ACHN (cell line): ENCODE data around the gene POMZP3.
A peak's percentile ranks its signal among the peaks of the same experiment; 100 is the strongest.
"Not testable (repeated sequence)": the region's sequence is repeated elsewhere in the genome, so short reads cannot be mapped to it uniquely, and the experiment has no call there.

Source experiments
- DNase-seq: peaks from one replicate; pipeline ENCODE4 v3.0.0-alpha.2; 2015
- in situ Hi-C: cut with HindIII; loops from 2 replicates; pipeline ENCODE4 v1.10.0; 2017; ENCODE audit warnings: low sequenced_read_pairs, low pct_ligation_motif_present, low pct_unique_long_range_greater_than_20kb

The POMZP3 gene

GRCh38 chr7:76626989-76627642, at the start of gene POMZP3:
TSS of gene POMZP3 (minus strand) at chr7:76627279. CDS start at chr7:76626064, 1,215 bp downstream.
- peak; percentile 42 for DNase-seq
- in situ Hi-C loops, result not testable (repeated sequence)

DNA sequence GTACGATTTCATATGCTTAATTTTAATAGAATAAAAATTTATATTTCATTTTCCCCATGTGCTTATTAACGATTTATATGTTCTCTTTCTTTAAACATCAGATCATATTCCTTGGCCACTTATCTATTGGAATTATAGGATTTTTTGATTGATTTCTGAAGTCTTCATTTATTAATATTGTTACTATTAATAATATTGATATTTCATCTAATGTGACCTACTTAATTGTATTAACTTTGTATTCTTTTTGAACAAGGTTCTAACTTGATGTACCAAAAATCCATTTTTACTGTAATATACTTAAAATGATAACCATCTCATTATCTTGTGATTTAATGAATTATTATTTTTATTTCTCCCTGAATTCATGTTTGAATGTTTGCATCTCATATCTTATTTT, 48.7 kb upstream of the POMZP3 start:
- in situ Hi-C loops, DNase-seq: not testable (repeated sequence)

GRCh38 chr7:76673346-76673745, 46.3 kb upstream of the POMZP3 start:
- in situ Hi-C loops, DNase-seq: not testable (repeated sequence)

DNA sequence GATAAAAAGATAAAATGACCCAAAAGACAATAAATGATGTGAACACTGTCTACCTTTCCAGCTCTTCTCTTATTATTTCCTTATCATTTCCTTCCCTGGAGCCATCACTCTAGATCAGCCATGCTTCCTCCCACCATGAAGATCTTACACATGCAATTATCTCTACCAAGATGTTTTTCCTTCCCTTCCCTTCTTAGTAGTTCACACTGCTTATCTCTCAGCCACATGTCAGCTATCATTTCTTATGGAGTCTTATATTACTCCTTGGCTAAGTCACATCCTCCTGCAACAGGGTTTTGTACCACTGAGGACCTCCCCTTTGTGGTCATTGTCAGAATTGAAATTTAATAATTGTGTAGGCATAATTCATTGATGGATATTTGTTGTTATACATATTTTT, 32.1 kb upstream of the POMZP3 start:
- DNase-seq, in situ Hi-C loops: not testable (repeated sequence)

GRCh38 chr7:76656425-76656824, 29.3 kb upstream of the POMZP3 start:
- in situ Hi-C loops, result not testable (repeated sequence)
- peak; percentile 18 for DNase-seq

DNA sequence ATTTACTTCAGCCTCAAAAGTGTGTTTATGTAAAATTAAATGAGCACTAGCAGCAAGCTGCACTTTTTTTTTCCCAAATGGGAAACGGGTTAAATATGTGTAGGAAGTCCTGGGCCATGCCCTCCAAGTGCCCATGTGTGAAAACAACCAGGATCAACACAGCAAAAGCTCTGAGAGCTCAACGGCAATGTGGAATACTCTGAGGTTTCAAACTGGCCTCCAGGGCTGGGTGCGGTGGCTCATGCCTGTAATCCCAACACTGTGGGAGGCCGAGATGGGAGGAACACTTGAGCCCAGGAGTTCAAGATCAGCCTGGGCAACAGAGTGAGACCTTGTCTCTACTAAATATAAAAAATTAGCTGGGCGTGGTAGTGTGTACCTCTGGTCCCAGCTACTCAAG, 15.5 kb upstream of the POMZP3 start:
- in situ Hi-C loops, result not testable (repeated sequence)

GRCh38 chr7:76637061-76637691, 10.1 kb upstream of the POMZP3 start:
- DNase-seq, in situ Hi-C loops: not testable (repeated sequence)

More for the DNA sequence above, 15.5 kb upstream of the POMZP3 start:
- not testable (repeated sequence) for DNase-seq

DNA sequence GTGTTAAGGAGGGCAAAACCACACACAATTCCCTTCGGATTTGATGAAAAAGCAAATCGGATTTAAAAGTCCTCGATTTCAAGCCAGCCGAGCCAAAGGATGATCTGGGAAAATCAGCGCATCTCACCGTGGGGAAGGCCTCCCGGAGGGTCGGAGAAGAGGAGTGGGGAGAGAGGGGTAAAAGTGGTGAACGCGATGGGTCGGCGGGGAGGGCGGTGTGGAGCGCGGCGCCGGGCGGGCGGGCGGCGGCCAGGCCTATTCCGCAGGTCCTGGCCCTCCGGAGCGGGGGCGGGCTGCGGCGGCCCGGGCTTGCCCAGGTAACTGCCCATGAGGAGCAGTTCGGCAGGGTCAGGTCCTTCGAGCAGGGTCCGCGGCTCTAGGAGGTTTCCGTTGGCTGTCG, 498 bp downstream of the POMZP3 start:
- DNase-seq, in situ Hi-C loops: not testable (repeated sequence)

DNA sequence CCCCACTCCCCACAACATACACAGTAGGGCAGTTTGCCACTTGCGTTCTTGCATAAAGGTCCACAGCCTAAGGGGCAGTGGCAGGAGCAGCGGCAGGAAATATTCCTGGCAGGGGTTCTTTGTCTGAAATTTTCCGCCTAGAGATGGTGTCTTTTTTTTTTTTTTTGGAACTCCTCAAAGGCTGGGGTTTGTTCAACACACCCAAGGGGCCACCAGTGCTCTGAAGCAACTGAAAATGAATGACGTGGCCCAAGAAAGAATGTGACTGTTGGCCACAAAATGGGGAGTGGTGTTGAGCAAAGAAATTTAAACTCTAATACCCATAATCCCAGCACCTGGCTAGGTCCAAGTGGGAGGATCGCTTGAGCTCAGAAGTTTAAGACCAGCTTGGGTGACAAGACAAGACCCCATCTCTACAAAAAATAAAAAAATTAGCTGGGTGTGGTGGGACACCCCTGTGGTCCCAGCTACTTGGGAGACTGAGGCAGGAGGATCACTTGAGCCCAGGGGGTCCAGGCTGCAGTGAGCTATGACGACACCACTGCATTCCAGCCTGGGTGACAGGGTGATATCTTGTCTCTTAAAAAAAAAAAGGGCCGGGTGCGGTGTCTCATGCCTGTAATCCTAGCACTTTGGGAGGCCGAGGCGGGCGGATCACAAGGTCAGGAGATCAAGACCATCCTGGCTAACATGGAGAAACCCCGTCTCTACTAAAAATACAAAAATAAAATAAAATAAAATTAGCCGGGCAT, 7.5 kb downstream of the POMZP3 start:
- in situ Hi-C loops, DNase-seq: not testable (repeated sequence)

DNA sequence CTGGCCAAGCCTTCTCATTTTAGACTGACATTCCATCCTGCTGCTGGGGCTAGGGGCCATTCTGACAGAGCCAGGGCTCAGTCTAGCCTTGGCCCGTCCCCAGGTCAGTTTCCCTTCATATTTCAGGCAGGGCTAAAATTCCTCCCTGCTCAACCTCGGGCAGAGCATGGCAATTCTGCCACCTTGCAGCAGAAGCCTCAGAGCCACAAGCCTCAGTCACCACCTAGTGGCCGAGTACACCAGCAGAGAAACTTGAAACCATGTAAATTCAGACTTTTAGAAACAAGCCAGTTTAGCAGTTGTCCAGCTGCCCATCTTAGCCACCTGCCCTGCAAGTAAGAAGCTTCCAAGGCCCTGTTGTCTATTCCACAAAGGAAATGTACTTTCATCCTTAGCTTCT, 13.3 kb downstream of the POMZP3 start:
- in situ Hi-C loops, DNase-seq: not testable (repeated sequence)

DNA sequence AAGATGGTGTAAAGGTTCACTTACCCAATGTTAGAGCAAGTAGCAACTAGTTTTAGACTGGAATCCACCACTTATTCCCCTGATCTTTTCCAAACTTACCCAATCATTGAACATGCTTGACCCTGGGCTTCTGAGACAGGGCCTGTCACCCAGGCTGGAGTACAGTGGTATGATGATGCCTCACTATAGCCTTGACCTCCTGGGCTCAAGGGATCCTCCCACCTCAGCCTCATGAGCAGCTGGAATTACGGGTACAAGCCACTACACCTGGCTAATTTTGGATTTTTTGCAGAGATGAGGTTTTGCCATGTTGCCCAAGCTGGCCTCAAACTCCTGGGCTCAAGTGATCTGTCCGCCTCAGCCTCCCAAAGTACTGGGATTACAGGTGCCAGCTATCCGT, 14.8 kb downstream of the POMZP3 start:
- DNase-seq, in situ Hi-C loops: not testable (repeated sequence)

DNA sequence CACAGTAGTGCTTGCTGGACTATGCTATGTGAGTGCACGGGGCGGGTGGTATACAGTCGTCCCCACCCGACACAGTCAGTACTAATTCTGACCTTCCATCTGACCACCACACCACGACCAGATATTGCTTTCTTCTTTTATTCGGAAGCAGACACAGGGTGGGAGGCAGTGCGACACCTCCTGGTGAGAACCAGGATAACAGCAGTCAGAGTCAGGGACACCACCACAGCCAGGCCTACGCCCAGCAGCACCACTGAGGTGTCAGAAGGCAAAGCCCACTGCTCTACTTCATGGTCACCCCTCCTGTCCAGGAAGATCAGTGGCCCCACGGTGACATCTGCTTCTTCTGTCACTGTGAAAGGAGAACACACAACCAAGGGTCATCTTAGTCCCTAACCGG, 17.2 kb downstream of the POMZP3 start:
- in situ Hi-C loops, DNase-seq: not testable (repeated sequence)

- in situ Hi-C loops, DNase-seq: not testable (repeated sequence)
These were observed 18.6 kb downstream of the POMZP3 start for GRCh38 chr7:76608469-76608868.

DNA sequence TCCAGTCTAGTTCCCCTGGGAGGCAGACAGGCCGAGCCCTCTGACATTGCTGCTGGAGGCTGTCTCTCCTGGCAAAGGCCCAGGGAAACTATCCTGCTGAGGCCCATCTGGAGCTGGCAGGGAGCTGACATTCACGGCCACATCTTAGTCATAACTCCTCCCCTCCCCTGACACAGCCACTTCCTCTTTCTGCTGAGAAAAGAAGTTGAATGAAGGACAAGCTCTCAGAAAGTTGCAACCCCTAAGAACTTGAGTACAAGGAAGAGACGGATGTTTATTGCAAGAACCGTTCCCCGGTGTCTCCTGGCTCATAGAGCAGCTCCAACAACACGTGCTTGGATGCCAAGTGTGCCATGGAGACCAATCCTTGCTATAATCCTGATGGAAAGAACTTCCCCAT, 21.1 kb downstream of the POMZP3 start:
- DNase-seq, result peak; percentile 92
- in situ Hi-C loops, result not testable (repeated sequence)

- in situ Hi-C loops, DNase-seq: not testable (repeated sequence)
These were observed 26.4 kb downstream of the POMZP3 start for GRCh38 chr7:76600650-76601049.

GRCh38 chr7:76600116-76600482, 27.0 kb downstream of the POMZP3 start:
- in situ Hi-C loops, DNase-seq: not testable (repeated sequence)

DNA sequence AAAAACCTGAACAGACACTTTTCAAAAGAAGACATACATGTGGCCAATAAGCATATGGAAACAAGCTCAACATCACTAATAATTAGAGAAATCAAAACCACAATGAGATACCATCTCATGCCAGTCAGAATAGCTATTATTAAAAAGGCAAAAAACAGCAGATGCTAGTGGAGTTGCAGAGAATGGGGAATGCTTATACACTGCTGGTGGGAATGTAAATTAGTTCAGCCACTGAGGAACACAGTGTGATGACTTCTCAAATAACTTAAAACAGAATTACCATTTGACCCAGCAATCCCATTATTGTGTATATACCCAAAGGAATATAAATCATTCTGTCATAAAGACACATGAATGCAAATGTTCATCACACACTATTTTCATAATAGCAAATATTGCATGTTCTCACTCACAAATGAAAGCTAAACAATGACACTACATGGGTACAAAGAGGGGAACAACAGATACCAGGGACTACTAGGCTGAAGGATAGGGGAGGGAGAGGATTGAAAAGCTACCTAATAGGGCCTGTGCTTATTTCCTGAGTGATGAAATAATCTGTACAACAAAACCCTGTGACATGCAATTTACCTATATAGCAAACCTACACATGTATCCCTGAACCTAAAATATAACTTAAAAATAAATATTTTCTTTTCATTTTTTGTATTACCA, 28.4 kb downstream of the POMZP3 start:
- DNase-seq, in situ Hi-C loops: not testable (repeated sequence)

DNA sequence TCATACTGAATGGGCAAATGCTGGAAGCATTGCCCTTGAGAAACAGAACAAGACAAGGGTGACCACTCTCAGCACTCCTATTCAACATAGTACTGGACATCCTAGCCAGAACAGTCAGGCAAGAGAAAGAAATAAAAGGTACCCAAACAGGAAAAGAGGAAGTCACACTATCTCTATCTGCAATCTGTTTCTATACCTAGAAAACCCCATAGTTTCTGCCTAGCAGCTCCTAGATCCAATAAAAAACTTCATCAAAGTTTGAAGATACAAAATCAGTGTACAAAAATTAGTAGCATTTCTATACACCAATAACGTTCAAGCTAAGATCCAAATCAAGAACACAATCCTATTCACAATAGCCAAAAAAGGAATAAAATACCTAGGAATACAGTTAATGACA, 29.8 kb downstream of the POMZP3 start:
- in situ Hi-C loops, DNase-seq: not testable (repeated sequence)

DNA sequence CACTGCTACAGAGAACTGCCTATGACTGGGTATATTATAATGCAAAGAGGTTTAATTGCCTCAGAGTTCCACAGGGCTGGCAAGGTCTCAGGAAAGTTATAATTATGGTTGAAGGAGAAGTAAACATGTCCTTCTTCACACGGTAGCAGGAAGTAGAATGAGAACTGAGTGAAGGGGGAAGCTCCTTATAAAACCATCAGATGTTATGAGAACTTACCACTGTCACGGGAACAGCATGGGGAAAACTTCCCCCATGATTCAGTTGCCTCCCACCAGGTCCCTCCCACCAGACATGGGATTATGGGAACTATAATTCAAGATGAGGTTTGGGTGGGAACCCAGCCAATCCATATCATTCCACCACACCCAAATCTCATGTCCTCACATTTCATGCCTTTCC, 34.4 kb downstream of the POMZP3 start:
- in situ Hi-C loops, DNase-seq: not testable (repeated sequence)
